Measurements from ENCODE around the gene TNS2.
"Not testable (repeated sequence)": the region's sequence is repeated elsewhere in the genome, so short reads cannot be mapped to it uniquely, and the experiment has no call there.

The TNS2 gene

GRCh38 chr12:53012928-53013327, 36.9 kb upstream of the TNS2 start:
- H3K4me3 ChIP-seq (ENCODE audit: low read length): no peak overlapping the region
- no peak for DNase-seq (ENCODE audit: low read depth)
- H3K4me1 ChIP-seq (ENCODE audit: control insufficient read depth, insufficient read depth, low read length): peaks cover 45% of the 10 kb centered on the region
- peaks cover 48% of the 10 kb centered on the region for H3K36me3 ChIP-seq (ENCODE audit: control insufficient read depth, insufficient read depth, low read length, severe bottlenecking)
- no peaks in the 10 kb centered on the region for H3K27me3 ChIP-seq (replicated peaks; ENCODE audit: control insufficient read depth, insufficient read depth, low read length)
- no peak overlapping the region for H3K9ac ChIP-seq (ENCODE audit: low read length)
- no peaks in the 10 kb centered on the region for H3K9me3 ChIP-seq (ENCODE audit: control insufficient read depth, low read length)

DNA sequence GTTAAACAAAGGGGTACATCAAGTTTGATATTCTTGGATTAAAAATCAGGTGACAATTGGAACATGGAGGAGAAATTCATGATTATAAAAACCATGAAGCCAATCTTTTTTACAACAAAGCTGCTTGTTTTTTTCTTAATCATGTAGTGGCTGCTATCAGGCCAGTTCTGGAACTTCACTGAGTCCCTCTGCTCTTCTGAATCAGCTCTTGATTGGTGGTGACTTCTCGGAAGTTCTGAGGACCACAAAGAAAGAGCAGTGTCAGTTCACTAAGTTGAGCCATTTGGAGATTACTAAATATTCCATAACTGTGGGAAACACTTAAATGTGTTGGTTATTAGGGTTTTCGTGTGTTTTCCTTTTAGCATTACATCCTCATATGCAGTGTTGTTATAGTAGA, 35.2 kb upstream of the TNS2 start:
- peaks cover 27% of the 10 kb centered on the region for H3K4me1 ChIP-seq (ENCODE audit: control insufficient read depth, insufficient read depth, low read length)
- no peak for DNase-seq (ENCODE audit: low read depth)
- H3K4me3 ChIP-seq (ENCODE audit: low read length): no peak overlapping the region
- H3K36me3 ChIP-seq (ENCODE audit: control insufficient read depth, insufficient read depth, low read length, severe bottlenecking): peaks cover 54% of the 10 kb centered on the region
- H3K27me3 ChIP-seq (replicated peaks; ENCODE audit: control insufficient read depth, insufficient read depth, low read length): no peaks in the 10 kb centered on the region
- no peaks in the 10 kb centered on the region for H3K9me3 ChIP-seq (ENCODE audit: control insufficient read depth, low read length)
- H3K9ac ChIP-seq (ENCODE audit: low read length): no peak overlapping the region

DNA sequence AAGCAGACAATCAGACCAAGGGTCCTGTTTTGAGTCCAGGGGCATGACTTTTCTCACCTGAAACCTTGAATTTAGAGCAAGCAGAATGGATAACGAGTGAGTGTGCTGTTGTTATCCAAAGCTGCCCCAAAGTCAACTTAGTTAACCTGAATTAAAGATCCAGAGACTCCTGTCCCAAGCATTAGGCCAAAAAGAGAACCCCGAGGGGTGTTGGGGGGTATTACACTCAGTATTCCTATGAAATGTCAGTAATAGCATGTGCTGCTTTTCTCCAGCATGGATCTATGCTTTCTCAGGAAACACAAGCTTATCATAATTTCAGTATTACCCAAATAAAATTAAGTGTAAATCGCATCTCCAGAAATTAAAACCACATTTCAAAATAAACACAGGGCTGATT, 24.6 kb upstream of the TNS2 start:
- DNase-seq (ENCODE audit: low read depth): no peak
- Histone ChIP-seq H3K36me3 (ENCODE audit: control insufficient read depth, insufficient read depth, low read length, severe bottlenecking) (peaks cover 94% of the 10 kb centered on the region), H3K27me3 (replicated peaks; ENCODE audit: control insufficient read depth, insufficient read depth, low read length) (no peaks in the 10 kb centered on the region)

DNA sequence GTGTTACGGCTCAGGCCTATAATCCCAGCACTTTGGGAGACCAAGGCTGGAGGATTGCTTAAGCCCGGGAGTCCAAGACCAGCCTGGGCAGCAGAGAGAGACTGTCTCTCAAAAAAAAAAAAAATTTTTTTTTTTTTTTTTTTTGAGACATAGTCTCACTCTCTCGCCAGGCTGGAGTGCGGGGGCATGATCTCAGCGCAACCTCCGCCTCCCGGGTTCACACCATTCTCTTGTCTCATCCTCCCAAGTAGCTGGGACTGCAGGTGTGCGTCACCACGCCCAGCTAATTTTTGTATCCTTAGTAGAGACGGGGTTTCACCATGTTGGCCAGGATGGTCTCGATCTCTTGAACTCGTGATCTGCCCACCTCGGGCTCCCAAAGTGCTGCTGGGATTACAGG, 22.9 kb upstream of the TNS2 start:
- H3K36me3 ChIP-seq (ENCODE audit: control insufficient read depth, insufficient read depth, low read length, severe bottlenecking): peaks cover 93% of the 10 kb centered on the region

More for the DNA sequence above, 24.6 kb upstream of the TNS2 start:
- Histone ChIP-seq H3K4me3 (ENCODE audit: low read length) (no peak overlapping the region), H3K4me1 (ENCODE audit: control insufficient read depth, insufficient read depth, low read length) (no peaks in the 10 kb centered on the region), H3K9me3 (ENCODE audit: control insufficient read depth, low read length) (no peaks in the 10 kb centered on the region), H3K9ac (ENCODE audit: low read length) (no peak overlapping the region)

DNA sequence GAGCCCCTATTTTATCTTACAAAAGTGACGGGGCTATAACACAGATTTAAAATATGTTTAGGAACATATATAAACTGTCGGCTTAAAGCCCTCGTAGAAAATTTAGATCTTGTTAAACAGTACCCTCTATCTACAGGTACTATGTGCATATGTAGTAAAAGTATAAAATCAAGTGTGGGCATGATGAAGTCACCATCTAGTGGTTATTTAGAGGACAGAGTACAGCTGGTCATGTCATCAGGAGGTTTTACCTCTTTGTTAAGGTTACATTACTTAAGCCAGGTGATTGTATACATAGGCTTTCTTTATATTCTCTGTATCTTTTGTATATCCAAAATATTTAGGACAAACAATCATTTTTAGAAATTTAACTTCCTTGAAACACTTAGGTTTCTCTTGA, 18.2 kb upstream of the TNS2 start:
- Histone ChIP-seq H3K9me3 (ENCODE audit: control insufficient read depth, low read length) (no peaks in the 10 kb centered on the region), H3K4me1 (ENCODE audit: control insufficient read depth, insufficient read depth, low read length) (peaks cover 3% of the 10 kb centered on the region), H3K36me3 (ENCODE audit: control insufficient read depth, insufficient read depth, low read length, severe bottlenecking) (peaks cover 86% of the 10 kb centered on the region), H3K27me3 (replicated peaks; ENCODE audit: control insufficient read depth, insufficient read depth, low read length) (no peaks in the 10 kb centered on the region), H3K4me3 (ENCODE audit: low read length) (no peak overlapping the region), H3K9ac (ENCODE audit: low read length) (no peak overlapping the region)
- no peak for DNase-seq (ENCODE audit: low read depth)

More for the DNA sequence above, 22.9 kb upstream of the TNS2 start:
- not testable (repeated sequence) for H3K9ac ChIP-seq (ENCODE audit: low read length); DNase-seq (ENCODE audit: low read depth); H3K9me3 ChIP-seq (ENCODE audit: control insufficient read depth, low read length); H3K4me3 ChIP-seq (ENCODE audit: low read length); H3K27me3 ChIP-seq (replicated peaks; ENCODE audit: control insufficient read depth, insufficient read depth, low read length); H3K4me1 ChIP-seq (ENCODE audit: control insufficient read depth, insufficient read depth, low read length)

GRCh38 chr12:53033832-53034231, 16.0 kb upstream of the TNS2 start:
- H3K27me3 ChIP-seq (replicated peaks; ENCODE audit: control insufficient read depth, insufficient read depth, low read length); DNase-seq (ENCODE audit: low read depth); H3K9me3 ChIP-seq (ENCODE audit: control insufficient read depth, low read length); H3K9ac ChIP-seq (ENCODE audit: low read length); H3K4me3 ChIP-seq (ENCODE audit: low read length): not testable (repeated sequence)
- Histone ChIP-seq H3K4me1 (ENCODE audit: control insufficient read depth, insufficient read depth, low read length) (peaks cover 12% of the 10 kb centered on the region), H3K36me3 (ENCODE audit: control insufficient read depth, insufficient read depth, low read length, severe bottlenecking) (peaks cover 86% of the 10 kb centered on the region)

DNA sequence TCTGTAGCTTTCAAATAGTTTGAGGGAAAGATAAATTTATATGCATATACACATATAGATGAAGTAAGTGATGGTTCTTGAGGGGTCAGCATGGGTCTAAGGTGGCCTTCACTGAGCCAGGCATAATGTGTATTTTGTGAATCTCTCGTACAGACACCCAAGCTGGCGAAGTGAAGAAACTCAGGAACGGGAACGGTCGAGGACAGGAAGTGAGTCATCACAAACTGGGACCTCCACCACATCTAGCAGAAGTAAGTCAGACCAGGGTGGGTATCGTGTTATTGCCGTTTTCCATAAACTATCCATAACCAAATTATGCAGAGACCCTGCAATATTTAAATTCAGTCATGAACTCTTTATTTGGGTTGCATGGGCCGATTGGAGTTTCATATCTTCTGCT, 15.4 kb upstream of the TNS2 start:
- H3K9ac ChIP-seq (ENCODE audit: low read length): no peak overlapping the region
- peaks cover 86% of the 10 kb centered on the region for H3K36me3 ChIP-seq (ENCODE audit: control insufficient read depth, insufficient read depth, low read length, severe bottlenecking)
- H3K27me3 ChIP-seq (replicated peaks; ENCODE audit: control insufficient read depth, insufficient read depth, low read length): no peaks in the 10 kb centered on the region
- DNase-seq (ENCODE audit: low read depth): no peak
- H3K4me3 ChIP-seq (ENCODE audit: low read length): no peak overlapping the region
- peaks cover 15% of the 10 kb centered on the region for H3K4me1 ChIP-seq (ENCODE audit: control insufficient read depth, insufficient read depth, low read length)
- no peaks in the 10 kb centered on the region for H3K9me3 ChIP-seq (ENCODE audit: control insufficient read depth, low read length)

GRCh38 chr12:53036802-53037201, 13.1 kb upstream of the TNS2 start:
- H3K4me3 ChIP-seq (ENCODE audit: low read length): no peak overlapping the region
- H3K4me1 ChIP-seq (ENCODE audit: control insufficient read depth, insufficient read depth, low read length): peaks cover 15% of the 10 kb centered on the region
- no peak for DNase-seq (ENCODE audit: low read depth)
- H3K27me3 ChIP-seq (replicated peaks; ENCODE audit: control insufficient read depth, insufficient read depth, low read length): no peaks in the 10 kb centered on the region
- H3K9me3 ChIP-seq (ENCODE audit: control insufficient read depth, low read length): no peaks in the 10 kb centered on the region
- H3K9ac ChIP-seq (ENCODE audit: low read length): no peak overlapping the region
- H3K36me3 ChIP-seq (ENCODE audit: control insufficient read depth, insufficient read depth, low read length, severe bottlenecking): peaks cover 78% of the 10 kb centered on the region

- Histone ChIP-seq H3K9ac (ENCODE audit: low read length) (peak overlapping the region; percentile 51), H3K36me3 (ENCODE audit: control insufficient read depth, insufficient read depth, low read length, severe bottlenecking) (peaks cover 58% of the 10 kb centered on the region), H3K27me3 (replicated peaks; ENCODE audit: control insufficient read depth, insufficient read depth, low read length) (no peaks in the 10 kb centered on the region), H3K9me3 (ENCODE audit: control insufficient read depth, low read length) (no peaks in the 10 kb centered on the region), H3K4me3 (ENCODE audit: low read length) (no peak overlapping the region), H3K4me1 (ENCODE audit: control insufficient read depth, insufficient read depth, low read length) (peaks cover 29% of the 10 kb centered on the region)
- no peak for DNase-seq (ENCODE audit: low read depth)
These were observed 10.0 kb upstream of the TNS2 start for GRCh38 chr12:53039851-53040250.

DNA sequence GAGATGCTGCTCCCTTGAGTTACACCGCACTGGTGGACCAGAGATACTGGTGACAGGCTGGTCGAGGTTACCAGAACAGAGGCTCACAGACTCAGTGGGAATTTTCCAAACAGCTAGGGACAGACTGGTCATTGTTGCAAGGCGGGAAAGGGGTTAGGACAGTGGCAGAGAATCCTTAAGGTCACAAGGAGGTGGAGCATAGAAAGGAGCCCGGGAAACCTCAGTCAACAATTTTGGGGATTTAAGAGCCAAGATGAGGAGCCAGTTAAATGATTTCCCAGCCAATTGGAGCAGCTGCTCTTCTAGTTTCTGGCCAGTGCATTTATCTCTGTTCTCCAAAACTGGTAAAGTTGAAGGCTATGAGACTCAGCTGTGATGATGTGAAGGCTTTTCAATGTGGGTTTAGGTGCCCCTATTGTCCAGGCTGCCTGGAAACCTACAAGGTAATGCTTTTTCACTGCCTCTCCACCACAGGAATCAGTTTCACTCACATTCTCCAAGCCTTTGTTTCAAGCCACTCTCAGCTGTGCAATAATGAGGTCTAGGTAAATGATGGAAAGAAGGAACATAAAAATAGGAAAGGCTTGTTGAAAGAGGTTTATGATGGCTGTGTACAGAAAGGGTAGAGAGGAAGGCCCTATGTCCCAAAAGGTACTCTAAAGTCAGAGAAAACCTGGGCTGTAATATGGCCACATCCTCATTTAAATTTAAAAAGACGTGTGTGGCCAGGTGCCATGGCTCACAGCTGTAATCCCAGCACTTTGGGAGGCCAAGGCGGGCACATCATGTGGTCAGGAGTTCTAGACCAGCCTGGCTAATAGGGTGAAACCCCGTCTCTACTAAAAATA, 7.0 kb upstream of the TNS2 start:
- no peak for DNase-seq (ENCODE audit: low read depth)
- Histone ChIP-seq H3K9ac (ENCODE audit: low read length) (no peak overlapping the region), H3K9me3 (ENCODE audit: control insufficient read depth, low read length) (no peaks in the 10 kb centered on the region), H3K27me3 (replicated peaks; ENCODE audit: control insufficient read depth, insufficient read depth, low read length) (no peaks in the 10 kb centered on the region), H3K4me3 (ENCODE audit: low read length) (no peak overlapping the region), H3K36me3 (ENCODE audit: control insufficient read depth, insufficient read depth, low read length, severe bottlenecking) (peaks cover 31% of the 10 kb centered on the region), H3K4me1 (ENCODE audit: control insufficient read depth, insufficient read depth, low read length) (peaks cover 38% of the 10 kb centered on the region)

GRCh38 chr12:53044052-53044581, 5.7 kb upstream of the TNS2 start:
- Histone ChIP-seq H3K9me3 (ENCODE audit: control insufficient read depth, low read length) (no peaks in the 10 kb centered on the region), H3K36me3 (ENCODE audit: control insufficient read depth, insufficient read depth, low read length, severe bottlenecking) (peaks cover 20% of the 10 kb centered on the region), H3K27me3 (replicated peaks; ENCODE audit: control insufficient read depth, insufficient read depth, low read length) (no peaks in the 10 kb centered on the region), H3K9ac (ENCODE audit: low read length) (peak overlapping the region; percentile 23), H3K4me3 (ENCODE audit: low read length) (peak overlapping the region; percentile 47), H3K4me1 (ENCODE audit: control insufficient read depth, insufficient read depth, low read length) (peaks cover 40% of the 10 kb centered on the region)
- no peak for DNase-seq (ENCODE audit: low read depth)
